ENCODE measurements around the gene ARL13B. TPM values are rescaled to one million over a fixed set of nuclear protein-coding genes. Genes with fewer than 3 reads are reported as not detected.

Gene ARL13B
- 11.4 and 12.7 TPM in 2 replicates for total RNA-seq (2021; fragmentation: NEBNext Ultra II Directional; extraction: Animal tissue kit (Norgen Biotek cat#: 25700))
- polyA plus RNA-seq (2011; rRNA removed), result 1.3 and 1.5 TPM in 2 replicates
- polyA plus RNA-seq (2011; cell fraction: cytosol; rRNA removed), result 2.8 TPM
- 3.0 TPM for polyA plus RNA-seq (2011; cell fraction: nucleus; rRNA removed)
- 3.2 to 3.9 TPM (median 3.5 TPM) in 4 replicates for polyA plus RNA-seq (2012, experiment 1 of 2)
- polyA plus RNA-seq (2012, experiment 2 of 2), result 0.21 TPM
- 8.2 TPM for polyA plus RNA-seq (2013, experiment 1 of 2)
- polyA plus RNA-seq (2013, experiment 2 of 2), result 8.4 TPM
- 1.8 and 2.1 TPM in 2 replicates for polyA minus RNA-seq (2011; rRNA and poly(A)+ RNA removed)
- 11.1 TPM for polyA minus RNA-seq (2011; cell fraction: cytosol; rRNA and poly(A)+ RNA removed)
- polyA minus RNA-seq (2011; cell fraction: nucleus; rRNA and poly(A)+ RNA removed), result 4.7 TPM
- long read RNA-seq, experiment 1, partial matches to known transcripts, result 3 of 7 reads
- long read RNA-seq, experiment 1, other reads (novel, unspliced or antisense), result 4 of 7 reads
- long read RNA-seq, experiment 2, partial matches to known transcripts, result 3 of 10 reads
- long read RNA-seq, experiment 2, other reads (novel, unspliced or antisense), result 6 of 10 reads

GRCh38 chr3:93979850-93980676 lies at the start of gene ARL13B:
Gene ARL13B (plus strand): TSS chr3:93980155. CDS start chr3:93980424, 269 bp downstream.
- 1% methylated on average over 59 of the region's 66 CpGs; no CpG with 5 or more reads in 1 of the 2 experiments for WGBS, 2 experiments (ENCODE audit: extremely low coverage in 1 of 2, insufficient coverage in 1 of 2, insufficient read length in 1 of 2, insufficient replicate concordance in 2 of 2, low coverage in 1 of 2, low lambda C conversion rate in 2 of 2, missing lambda C conversion rate in 1 of 2)
- Histone ChIP-seq H3K36me3 (ENCODE audit: control insufficient read depth in 2 of 4, insufficient read depth in 4 of 4, low read length in 3 of 4) (no peaks in the 10 kb centered on the region), H2BK20ac (ENCODE audit: low read length) (no peak within 1 kb of the TSS), H3K27ac (ENCODE audit: low read depth, low read length) (peak within 1 kb of the TSS; percentile 74), H3K56ac (replicated peaks; ENCODE audit: insufficient read length, low read depth, low read length) (no peak within 1 kb of the TSS), H3K79me2 (ENCODE audit: control insufficient read depth in 1 of 2, insufficient read depth in 2 of 2, low read length in 2 of 2) (peaks cover 0 to 33% of the 10 kb centered on the region in 2 experiments; a peak in 2 of 4 replicates), H3K23me2 (ENCODE audit: low read depth, low read length) (no peaks in the 10 kb centered on the region), H3K27me3 (replicated peaks in 1 of 4; ENCODE audit: control insufficient read depth in 3 of 4, extremely low read depth in 1 of 4, insufficient read depth in 3 of 4, low read length in 3 of 4) (no peaks in the 10 kb centered on the region), H3K4me3 (ENCODE audit: extremely low read depth in 1 of 4, insufficient read depth in 2 of 4, low read depth in 3 of 4, low read length in 4 of 4) (peak within 1 kb of the TSS; percentile 43 to 99 (median 90)), H2BK5ac (ENCODE audit: low read depth, low read length) (no peak within 1 kb of the TSS), H2AK5ac (ENCODE audit: low read depth, low read length) (no peak within 1 kb of the TSS), H2BK12ac (ENCODE audit: low read depth, low read length) (no peak within 1 kb of the TSS), H3K9ac (replicated peaks in 1 of 4; ENCODE audit: extremely low read depth in 1 of 4, low read depth in 3 of 4, low read length in 3 of 4) (peak within 1 kb of the TSS; percentile 29 to 86 (median 64); a peak in 6 of 7 replicates), H3K18ac (ENCODE audit: extremely low read depth, low read length) (no peak within 1 kb of the TSS; the same call in 1 of the 2 replicates), H4K5ac (ENCODE audit: insufficient read length, low read depth, low read length) (no peak within 1 kb of the TSS), H3K23ac (ENCODE audit: insufficient read length) (no peak within 1 kb of the TSS), H4K20me1 (replicated peaks in 1 of 2; ENCODE audit: control insufficient read depth in 1 of 2, insufficient read depth in 2 of 2, low read length in 2 of 2) (no peaks in the 10 kb centered on the region), H3K4me2 (ENCODE audit: insufficient read depth in 1 of 2, low read depth in 2 of 2, low read length in 2 of 2) (peak within 1 kb of the TSS; percentile 56 to 75), H3K14ac (ENCODE audit: insufficient read length) (no peak within 1 kb of the TSS), H2AFZ (ENCODE audit: low read length) (peak within 1 kb of the TSS; percentile 80; the same call in 1 of the 2 replicates), H4K8ac (ENCODE audit: extremely low read depth, insufficient read depth, low read length) (peak within 1 kb of the TSS; percentile 54; the same call in 1 of the 2 replicates), H2BK120ac (replicated peaks; ENCODE audit: low read depth, low read length) (no peak within 1 kb of the TSS), H3K9me3 (ENCODE audit: insufficient read depth in 2 of 2, low read depth in 1 of 2, low read length in 1 of 2) (no peaks in the 10 kb centered on the region), H3K4ac (replicated peaks; ENCODE audit: insufficient read length, low read depth, low read length) (no peak within 1 kb of the TSS), H4K91ac (replicated peaks; ENCODE audit: insufficient read length, low read length) (no peak within 1 kb of the TSS), H3K4me1 (replicated peaks in 1 of 4; ENCODE audit: control insufficient read depth in 3 of 4, insufficient read depth in 4 of 4, low read length in 3 of 4) (peaks cover 0 to 3% (median 0%) of the 10 kb centered on the region in 4 experiments; a peak in 1 of 7 replicates), H3K79me1 (ENCODE audit: low read depth, low read length) (no peaks in the 10 kb centered on the region), H2BK15ac (ENCODE audit: low read length) (no peak within 1 kb of the TSS)
- CTCF ChIA-PET (ENCODE audit: partially characterized antibody), result interaction anchor here (1.6 to 1.7 kb wide), 2 partner anchors 9 to 13 kb away, joined by 3 to 6 read pairs; no protein-coding TSS in a partner anchor
- FAIRE-seq (peak; percentile 94), DNase-seq (ENCODE audit: low read depth in 1 of 2, low spot score in 2 of 2) (peak; percentile 88 to 94)
- POLR2A ChIA-PET (ENCODE audit: partially characterized antibody), result interaction anchor here (0.6 to 1.1 kb wide), 2 partner anchors 83 to 88 kb away, joined by 3 to 4 read pairs; partner anchors contain the start of genes DHFR2 and NSUN3
- TF ChIP-seq RNF2 (IDR thresholded peaks at IDR 0.05; ENCODE audit: borderline replicate concordance, low read depth, low read length, missing control alignments, poor library complexity, severe bottlenecking), result no peak
- no peak for TF ChIP-seq SUZ12 (IDR thresholded peaks at IDR 0.05; ENCODE audit: low read length)
- TF ChIP-seq USF2 (IDR thresholded peaks at IDR 0.05; ENCODE audit: low read length), result no peak
- TF ChIP-seq GTF2F1 (IDR thresholded peaks at IDR 0.05; ENCODE audit: borderline replicate concordance, low read depth, low read length), result no peak
- TF ChIP-seq RXRA (IDR thresholded peaks at IDR 0.05; ENCODE audit: insufficient read depth, low read depth, low read length), result no peak
- TF ChIP-seq KDM1A (IDR thresholded peaks at IDR 0.05; ENCODE audit: borderline replicate concordance, low read length), result no peak
